WTC11 (cell line): ENCODE measurements around the gene IL1RAPL1.

ENCODE experiments used
- ATF6 ChIP-seq: sonication (generic); formaldehyde crosslinking; IDR thresholded peaks from 2 replicates; pipeline ENCODE4 v1.8.1; 2023; ENCODE audit warnings: mild to moderate bottlenecking, missing genetic modification reagents
- CTCF ChIP-seq: fragments of 200-600 bp; IDR thresholded peaks from 2 replicates; pipeline ENCODE4 v1.8.0; 2022; ENCODE audit warnings: antibody characterized with exemption
- ELF4 ChIP-seq: sonication (generic); formaldehyde crosslinking; IDR thresholded peaks from 2 replicates; pipeline ENCODE4 v1.8.1; 2022; ENCODE audit warnings: low read depth, mild to moderate bottlenecking, moderate library complexity, missing genetic modification reagents
- MLX ChIP-seq: sonication (generic); formaldehyde crosslinking; IDR thresholded peaks from 2 replicates; pipeline ENCODE4 v1.8.1; 2023; ENCODE audit warnings: mild to moderate bottlenecking, missing genetic modification reagents, moderate library complexity
- ZNF121 ChIP-seq: sonication (generic); formaldehyde crosslinking; IDR thresholded peaks from 2 replicates; pipeline ENCODE4 v1.8.0; 2023; ENCODE audit warnings: missing genetic modification reagents
- ZNF263 ChIP-seq: sonication (generic); formaldehyde crosslinking; IDR thresholded peaks from 2 replicates; pipeline ENCODE4 v1.8.1; 2022; ENCODE audit warnings: low read depth, mild to moderate bottlenecking, moderate library complexity, missing genetic modification reagents

GRCh38 chrX:29478336-29479069, 891.3 kb downstream of the IL1RAPL1 start:
- TF ChIP-seq ELF4 (CRISPR knock-in tag) (no peak), CTCF (peak; percentile 43), ZNF263 (CRISPR knock-in tag) (no peak), ATF6 (no peak), ZNF121 (no peak), MLX (no peak)
